Lower leg skin (tissue), 3 donors: ENCODE results near the gene PIAS2.

Experiments
- POLR2A ChIP-seq, 2 donors: fragments of 450-650 bp; IDR thresholded peaks; one replicate each; pipeline ENCODE4 v1.6.1; 2016 to 2017; ENCODE audit warnings: antibody characterized with exemption in 2 of 2, mild to moderate bottlenecking in 1 of 2, moderate library complexity in 1 of 2
- TF ChIP-seq, protein P1 (sequence below), 3 donors: fragments of 450-650 bp; IDR thresholded peaks; one replicate each; pipeline ENCODE4 v1.5.1; 2016; ENCODE audit warnings: antibody characterized with exemption in 3 of 3, mild to moderate bottlenecking in 3 of 3, moderate library complexity in 2 of 3

DNA sequence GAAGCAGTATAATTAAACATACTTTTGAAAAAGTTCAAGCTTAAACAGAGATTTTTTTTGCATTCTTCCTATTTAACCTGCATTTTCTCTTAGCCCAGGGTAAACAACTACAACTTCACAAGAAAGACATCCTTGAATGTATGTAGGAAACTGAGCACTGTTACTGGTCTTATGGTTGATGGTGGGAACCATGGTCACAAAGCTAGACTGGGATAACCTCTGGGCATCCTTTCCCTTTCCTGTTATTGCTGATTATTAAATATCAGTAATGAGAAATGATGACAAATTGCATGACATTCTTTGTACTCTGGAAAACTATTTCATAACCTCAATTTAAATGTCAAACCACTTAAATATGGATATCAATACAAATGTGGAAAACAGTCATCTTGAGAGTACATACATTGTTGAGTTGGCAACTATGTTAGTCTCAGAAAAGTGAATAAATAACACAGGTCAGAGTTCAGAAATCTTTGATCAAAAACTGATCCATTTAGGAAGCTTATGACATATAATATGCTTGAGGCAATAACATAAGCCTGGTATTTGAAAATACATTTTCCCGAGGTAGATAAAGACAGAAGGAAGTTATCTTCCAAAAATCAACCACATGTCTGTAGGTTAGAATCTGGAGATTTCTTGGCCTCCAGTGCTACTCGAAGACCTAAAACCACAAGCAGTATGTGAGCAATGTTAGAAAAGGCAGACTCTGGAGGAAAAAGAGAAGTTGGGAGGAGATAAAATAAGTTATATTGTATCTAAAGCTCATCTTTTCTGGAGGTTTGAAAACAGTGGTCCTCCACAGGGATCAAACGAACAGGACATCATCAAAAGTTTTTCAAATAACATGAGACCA is 95.2 kb downstream of the PIAS2 start:
- TF ChIP-seq, protein P1, sequence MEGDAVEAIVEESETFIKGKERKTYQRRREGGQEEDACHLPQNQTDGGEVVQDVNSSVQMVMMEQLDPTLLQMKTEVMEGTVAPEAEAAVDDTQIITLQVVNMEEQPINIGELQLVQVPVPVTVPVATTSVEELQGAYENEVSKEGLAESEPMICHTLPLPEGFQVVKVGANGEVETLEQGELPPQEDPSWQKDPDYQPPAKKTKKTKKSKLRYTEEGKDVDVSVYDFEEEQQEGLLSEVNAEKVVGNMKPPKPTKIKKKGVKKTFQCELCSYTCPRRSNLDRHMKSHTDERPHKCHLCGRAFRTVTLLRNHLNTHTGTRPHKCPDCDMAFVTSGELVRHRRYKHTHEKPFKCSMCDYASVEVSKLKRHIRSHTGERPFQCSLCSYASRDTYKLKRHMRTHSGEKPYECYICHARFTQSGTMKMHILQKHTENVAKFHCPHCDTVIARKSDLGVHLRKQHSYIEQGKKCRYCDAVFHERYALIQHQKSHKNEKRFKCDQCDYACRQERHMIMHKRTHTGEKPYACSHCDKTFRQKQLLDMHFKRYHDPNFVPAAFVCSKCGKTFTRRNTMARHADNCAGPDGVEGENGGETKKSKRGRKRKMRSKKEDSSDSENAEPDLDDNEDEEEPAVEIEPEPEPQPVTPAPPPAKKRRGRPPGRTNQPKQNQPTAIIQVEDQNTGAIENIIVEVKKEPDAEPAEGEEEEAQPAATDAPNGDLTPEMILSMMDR (IDR thresholded peaks at IDR 0.05), result no peak
- TF ChIP-seq POLR2A (IDR thresholded peaks at IDR 0.05), result no peak
